B cell (primary cell): ENCODE results near the gene IL22RA2. TPM values are rescaled to one million over a fixed set of nuclear protein-coding genes. Genes with fewer than 3 reads are reported as not detected.

Source experiments
- ATAC-seq: fragments of 200-7000 bp; cut with Tn5 transposase; one replicate; pipeline ENCODE4 v1.10.0; 2021; ENCODE audit warnings: low read depth, mild to moderate bottlenecking, moderate number of reproducible peaks, moderate library complexity
- CTCF ChIA-PET: fragments of 350-600 bp; sonication (Branson Sonifier 250); formaldehyde crosslinking; loops from one replicate; lab custom pipeline; 2021; ENCODE audit warnings: antibody characterized with exemption, inconsistent platforms; lab: Charles Lee
- POLR2A ChIA-PET: fragments of 350-600 bp; sonication (Branson Sonifier 250); formaldehyde crosslinking; loops from one replicate; lab custom pipeline; 2021; ENCODE audit warnings: antibody characterized with exemption; lab: Charles Lee
- DNase-seq: peaks from one replicate; pipeline ENCODE4 v3.0.0; 2013
- H2AFZ ChIP-seq: 2 replicates; pipeline ENCODE4 v1.6.1; 2012; ENCODE audit warnings: mild to moderate bottlenecking, low read depth, low read length; ENCODE audit not compliant: insufficient read depth, poor library complexity, severe bottlenecking
- H3K27ac ChIP-seq, 2 donors: 1 replicate in 1 of 2; 2 replicates in 1 of 2; pipeline ENCODE4 v1.5.1; 2012 to 2013; ENCODE audit warnings: low read length in 2 of 2, mild to moderate bottlenecking in 2 of 2, moderate library complexity in 1 of 2
- H3K27me3 ChIP-seq, 4 experiments: fragments of 200-600 bp in 1 of 4; sonication (generic) in 1 of 4; replicated peaks in 1 of 4; 1 replicate in 2 of 4; 2 replicates in 2 of 4; pipeline versions ENCODE4 v1.6.1 to v1.7.0; 2013 to 2016; ENCODE audit warnings: low read length in 3 of 4, mild to moderate bottlenecking in 2 of 4, mixed read lengths in 1 of 4, moderate library complexity in 1 of 4; ENCODE audit not compliant: insufficient read depth in 4 of 4, control insufficient read depth in 3 of 4; ENCODE audit errors: control extremely low read depth in 1 of 4
- H3K36me3 ChIP-seq, 2 experiments: replicated peaks in 1 of 2; 1 replicate in 1 of 2; 2 replicates in 1 of 2; pipeline versions ENCODE4 v1.6.1 to v1.7.1; 2013; ENCODE audit warnings: low read length in 1 of 2; ENCODE audit not compliant: insufficient read depth in 2 of 2, control insufficient read depth in 1 of 2; ENCODE audit errors: control extremely low read depth in 1 of 2, extremely low read depth in 1 of 2
- H3K4me1 ChIP-seq, 2 donors: fragments of 200-600 bp in 1 of 2; sonication (generic) in 1 of 2; 1 replicate in 1 of 2; 2 replicates in 1 of 2; pipeline versions ENCODE4 v1.5.1 to v1.6.1; 2013 to 2017; ENCODE audit warnings: low read length in 2 of 2; ENCODE audit not compliant: control insufficient read depth in 2 of 2, insufficient read depth in 2 of 2
- H3K4me2 ChIP-seq: replicated peaks from 2 replicates; pipeline ENCODE3; 2012; ENCODE audit warnings: mild to moderate bottlenecking, low read depth, low read length; ENCODE audit not compliant: poor library complexity, severe bottlenecking
- H3K4me3 ChIP-seq, 5 experiments: fragments of 200-600 bp in 1 of 5; sonication (generic) in 1 of 5; 1 replicate in 3 of 5; 2 replicates in 2 of 5; pipeline versions ENCODE4 v1.5.1 to v1.7.0; 2011 to 2016; ENCODE audit warnings: low read length in 4 of 5, mild to moderate bottlenecking in 4 of 5, low read depth in 2 of 5, control low read depth in 1 of 5, moderate library complexity in 1 of 5; ENCODE audit not compliant: insufficient read depth in 1 of 5; ENCODE audit errors: control extremely low read depth in 1 of 5, extremely low read depth in 1 of 5
- H3K79me2 ChIP-seq: fragments of 200-600 bp; sonication (generic); one replicate; pipeline ENCODE4 v1.6.0; 2016; ENCODE audit warnings: low read length; ENCODE audit not compliant: control insufficient read depth, insufficient read depth
- H3K9ac ChIP-seq: fragments of 200-600 bp; sonication (generic); 2 replicates; pipeline ENCODE4 v1.6.1; 2017; ENCODE audit warnings: mild to moderate bottlenecking, low read length, moderate library complexity
- H3K9me3 ChIP-seq, 3 donors: one replicate each; pipeline versions ENCODE4 v1.6.1 to v1.7.1; 2013; ENCODE audit warnings: low read length in 2 of 3; ENCODE audit not compliant: control insufficient read depth in 2 of 3, insufficient read depth in 1 of 3; ENCODE audit errors: control extremely low read depth in 1 of 3
- H4K20me1 ChIP-seq: 2 replicates; pipeline ENCODE4 v1.6.0; 2012; ENCODE audit warnings: mild to moderate bottlenecking, low read length; ENCODE audit not compliant: insufficient read depth, control insufficient read depth, poor library complexity, severe bottlenecking
- H3K27ac Mint-ChIP-seq: one replicate; pipeline ENCODE4 v1.8.0; 2021; ENCODE audit warnings: mixed read lengths
- H3K27me3 Mint-ChIP-seq: one replicate; pipeline ENCODE4 v1.8.0; 2021; ENCODE audit warnings: mixed read lengths
- H3K4me1 Mint-ChIP-seq: one replicate; pipeline ENCODE4 v1.8.0; 2021; ENCODE audit warnings: mixed read lengths
- H3K4me3 Mint-ChIP-seq: one replicate; pipeline ENCODE4 v1.8.0; 2021; ENCODE audit warnings: mixed read lengths
- H3K9me3 Mint-ChIP-seq: one replicate; pipeline ENCODE4 v1.8.0; 2022; ENCODE audit warnings: mixed read lengths; ENCODE audit not compliant: insufficient read depth
- CTCF ChIP-seq: fragments of 200-600 bp; IDR thresholded peaks from one replicate; pipeline ENCODE4 v1.8.0; 2022; ENCODE audit warnings: antibody characterized with exemption, mild to moderate bottlenecking
- EZH2 ChIP-seq: IDR thresholded peaks from 2 replicates; pipeline ENCODE4 v1.6.1; 2012; ENCODE audit warnings: borderline replicate concordance, low read depth, mild to moderate bottlenecking, moderate library complexity, low read length; ENCODE audit not compliant: insufficient read depth, poor library complexity, severe bottlenecking
- WGBS: methylation state at CpG from one replicate; pipeline ENCODE4 v1.1.5; 2013; ENCODE audit warnings: missing lambda C conversion rate; ENCODE audit not compliant: insufficient coverage; 5-methylcytosine and 5-hydroxymethylcytosine counted together
- intact Hi-C: fragments of 100-400 bp; cut with micrococcal nuclease; formaldehyde crosslinking; loops from one replicate; pipeline ENCODE4 v1.10.0; 2022
- polyA plus RNA-seq: library from polyadenylated mRNA; depleted of rRNA; stranded (reverse); fragments of >200 nt; gene quantifications from 2 replicates; pipeline ENCODE4 v1.2.3, GENCODE V29; 2012
- total RNA-seq, 2 donors: library from RNA; stranded (reverse); fragments of 120-200 nt in 1 of 2; gene quantifications; 1 replicate in 1 of 2; 2 replicates in 1 of 2; pipeline versions ENCODE4 v1.2.3 to v1.2.4, GENCODE V29; 2013 to 2022

Gene IL22RA2
- total and polyA plus RNA-seq, 2 donors (not counting 1 experiment from before 2014, with no cell fraction given), result not detected

- Mint-ChIP-seq H3K27me3 (no peaks in the 10 kb centered on the region), H3K27ac (peak overlapping the region; percentile 41), H3K9me3 (peaks cover 5% of the 10 kb centered on the region), H3K4me3 (no peak overlapping the region), H3K4me1 (peaks cover 35% of the 10 kb centered on the region)
- Histone ChIP-seq H4K20me1 (no peaks in the 10 kb centered on the region), H3K27ac (no peak overlapping the region), H3K79me2 (no peaks in the 10 kb centered on the region), H3K36me3 (no peaks in the 10 kb centered on the region), H3K27me3 (no peaks in the 10 kb centered on the region), H3K9me3 (peaks cover 3 to 22% (median 18%) of the 10 kb centered on the region in 3 donors), H3K4me2 (no peak overlapping the region), H3K4me3 (no peak overlapping the region), H3K9ac (no peak overlapping the region), H2AFZ (no peak overlapping the region), H3K4me1 (peaks cover 27 to 29% of the 10 kb centered on the region in 2 donors)
- DNase-seq (no peak), ATAC-seq (no peak)
- POLR2A ChIA-PET, result no interaction called here
- CTCF ChIA-PET, result interaction anchor here (1.2 to 1.5 kb wide), 2 partner anchors 29 to 43 kb away, joined by 4 read pairs; no protein-coding TSS in a partner anchor
- 92% methylated on average over 2 of the region's 2 CpGs for WGBS
- TF ChIP-seq CTCF (no peak), EZH2 (no peak)
- intact Hi-C loops, result no loop called here
Observed at GRCh38 chr6:137123078-137123477, 50.4 kb downstream of the IL22RA2 start.

GRCh38 chr6:137122612-137123011 is 50.8 kb downstream of the IL22RA2 start:
- Histone ChIP-seq H3K27ac (no peak overlapping the region), H3K4me2 (no peak overlapping the region), H3K4me1 (peaks cover 27 to 29% of the 10 kb centered on the region in 2 donors), H3K79me2 (no peaks in the 10 kb centered on the region), H2AFZ (peak overlapping the region; percentile 60), H3K4me3 (no peak overlapping the region), H4K20me1 (no peaks in the 10 kb centered on the region), H3K9ac (no peak overlapping the region), H3K9me3 (peaks cover 3 to 22% (median 18%) of the 10 kb centered on the region in 3 donors), H3K36me3 (no peaks in the 10 kb centered on the region), H3K27me3 (no peaks in the 10 kb centered on the region)
- ChIA-PET POLR2A (no interaction called here), CTCF (interaction anchor here (1.2 to 1.5 kb wide), 3 partner anchors 13 to 44 kb away, joined by 3 to 4 read pairs (median 4); no protein-coding TSS in a partner anchor)
- intact Hi-C loops, result no loop called here
- ATAC-seq (no peak), DNase-seq (no peak)
- H3K9me3 Mint-ChIP-seq, result peaks cover 5% of the 10 kb centered on the region
- peaks cover 35% of the 10 kb centered on the region for H3K4me1 Mint-ChIP-seq
- H3K27me3 Mint-ChIP-seq, result no peaks in the 10 kb centered on the region
- 76% methylated on average over 2 of the region's 4 CpGs for WGBS
- no peak overlapping the region for H3K4me3 Mint-ChIP-seq
- TF ChIP-seq EZH2 (no peak), CTCF (no peak)
- peak overlapping the region; percentile 71 for H3K27ac Mint-ChIP-seq
